ENCODE results near the gene TMEM132A.

The TMEM132A gene, protein sequence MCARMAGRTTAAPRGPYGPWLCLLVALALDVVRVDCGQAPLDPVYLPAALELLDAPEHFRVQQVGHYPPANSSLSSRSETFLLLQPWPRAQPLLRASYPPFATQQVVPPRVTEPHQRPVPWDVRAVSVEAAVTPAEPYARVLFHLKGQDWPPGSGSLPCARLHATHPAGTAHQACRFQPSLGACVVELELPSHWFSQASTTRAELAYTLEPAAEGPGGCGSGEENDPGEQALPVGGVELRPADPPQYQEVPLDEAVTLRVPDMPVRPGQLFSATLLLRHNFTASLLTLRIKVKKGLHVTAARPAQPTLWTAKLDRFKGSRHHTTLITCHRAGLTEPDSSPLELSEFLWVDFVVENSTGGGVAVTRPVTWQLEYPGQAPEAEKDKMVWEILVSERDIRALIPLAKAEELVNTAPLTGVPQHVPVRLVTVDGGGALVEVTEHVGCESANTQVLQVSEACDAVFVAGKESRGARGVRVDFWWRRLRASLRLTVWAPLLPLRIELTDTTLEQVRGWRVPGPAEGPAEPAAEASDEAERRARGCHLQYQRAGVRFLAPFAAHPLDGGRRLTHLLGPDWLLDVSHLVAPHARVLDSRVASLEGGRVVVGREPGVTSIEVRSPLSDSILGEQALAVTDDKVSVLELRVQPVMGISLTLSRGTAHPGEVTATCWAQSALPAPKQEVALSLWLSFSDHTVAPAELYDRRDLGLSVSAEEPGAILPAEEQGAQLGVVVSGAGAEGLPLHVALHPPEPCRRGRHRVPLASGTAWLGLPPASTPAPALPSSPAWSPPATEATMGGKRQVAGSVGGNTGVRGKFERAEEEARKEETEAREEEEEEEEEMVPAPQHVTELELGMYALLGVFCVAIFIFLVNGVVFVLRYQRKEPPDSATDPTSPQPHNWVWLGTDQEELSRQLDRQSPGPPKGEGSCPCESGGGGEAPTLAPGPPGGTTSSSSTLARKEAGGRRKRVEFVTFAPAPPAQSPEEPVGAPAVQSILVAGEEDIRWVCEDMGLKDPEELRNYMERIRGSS

DNA sequence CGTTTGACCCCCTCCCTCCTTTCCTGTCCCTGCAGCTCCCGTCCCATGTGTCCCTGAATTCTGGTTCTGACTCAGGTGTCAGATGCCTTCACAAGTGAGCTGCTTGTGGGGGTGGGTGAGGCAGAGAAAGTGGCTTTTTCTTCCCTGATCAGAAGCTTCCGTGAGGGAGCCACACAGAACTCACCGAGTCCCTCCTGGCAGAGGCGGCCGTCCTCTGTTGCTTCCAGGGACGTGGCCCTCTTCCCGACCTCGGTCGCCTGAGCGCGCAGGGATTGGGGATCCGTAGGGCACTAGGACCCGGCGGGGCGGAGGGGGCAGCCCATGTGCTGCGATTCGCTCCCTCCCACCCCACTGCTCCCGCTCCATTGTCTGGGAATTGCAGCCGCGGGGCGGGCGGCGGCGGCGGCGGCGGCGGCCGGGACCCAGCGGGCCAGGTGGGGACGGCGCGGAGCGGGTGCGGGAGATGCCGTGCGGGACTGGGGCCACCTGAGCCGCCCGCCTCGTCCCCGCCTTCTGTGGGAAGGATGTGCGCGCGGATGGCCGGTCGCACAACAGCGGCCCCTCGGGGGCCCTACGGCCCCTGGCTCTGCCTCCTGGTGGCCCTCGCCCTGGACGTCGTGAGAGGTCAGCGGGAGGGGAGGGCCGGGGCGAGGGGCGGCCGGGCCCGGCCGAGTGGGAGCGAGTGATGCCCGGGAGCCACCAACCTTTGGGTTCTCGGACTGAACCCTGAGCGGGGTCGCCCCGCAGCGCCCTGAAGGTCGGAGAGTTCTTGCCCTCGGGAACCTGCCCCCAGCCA is at the start of gene TMEM132A:
TMEM132A (plus strand) TSS at position 351 of the 796 bp plus-strand sequence; CDS start at position 525, 174 bp downstream.
- DNase-seq = peak; percentile 30

DNA sequence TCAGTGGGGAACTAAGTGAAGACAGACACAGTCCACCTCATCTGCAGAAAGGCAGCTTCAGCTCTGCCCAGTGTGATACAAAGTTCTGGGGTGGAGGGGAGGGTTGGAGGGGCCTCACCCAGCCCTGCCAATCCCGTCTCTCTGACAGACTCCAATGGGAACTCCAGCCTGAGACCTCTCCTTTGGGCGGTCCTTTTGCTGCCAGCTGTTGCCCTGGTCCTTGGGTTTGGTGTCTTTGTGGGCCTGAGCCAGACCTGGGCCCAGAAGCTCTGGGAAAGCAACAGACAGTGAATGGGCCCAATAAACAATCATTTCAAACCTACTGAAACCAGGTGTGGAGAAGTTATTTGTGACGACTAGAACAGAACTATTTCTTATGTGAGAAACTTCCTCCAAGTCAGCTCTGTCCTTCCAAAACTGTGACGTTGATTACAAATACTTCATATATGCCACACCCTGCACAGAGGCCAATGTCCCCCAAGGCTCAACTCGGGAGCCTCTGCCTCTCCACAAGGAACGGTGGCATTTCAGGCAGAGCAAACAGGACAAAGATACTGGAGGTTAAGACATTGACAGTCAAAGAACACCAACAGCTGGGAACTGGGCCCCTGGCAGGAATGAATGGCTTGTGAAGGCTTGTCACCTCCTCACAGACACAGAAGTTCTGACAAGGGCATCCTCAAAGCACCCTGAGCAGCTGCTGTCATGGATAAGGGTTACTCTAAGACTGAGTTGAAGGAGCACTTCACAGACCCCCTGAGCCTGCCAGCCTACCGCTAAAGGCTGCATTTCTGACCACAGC is 48.7 kb upstream of the TMEM132A start:
- no peak for DNase-seq

DNA sequence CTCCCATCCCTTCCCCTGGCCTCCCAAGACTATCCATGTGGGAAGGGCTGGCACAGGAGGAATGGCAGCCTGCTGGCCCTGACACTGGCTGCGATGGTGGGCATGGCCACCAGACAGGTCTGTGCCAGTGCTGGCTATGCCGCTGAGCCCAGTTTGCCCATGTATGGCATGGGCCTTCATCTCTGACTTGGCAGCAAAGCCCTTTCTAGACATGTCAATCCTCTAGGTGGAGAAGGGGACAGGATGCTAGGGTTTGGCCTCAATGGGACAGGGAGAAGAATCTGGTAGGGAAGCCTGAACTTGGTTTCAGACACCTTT is 48.1 kb upstream of the TMEM132A start:
- DNase-seq = no peak

DNA sequence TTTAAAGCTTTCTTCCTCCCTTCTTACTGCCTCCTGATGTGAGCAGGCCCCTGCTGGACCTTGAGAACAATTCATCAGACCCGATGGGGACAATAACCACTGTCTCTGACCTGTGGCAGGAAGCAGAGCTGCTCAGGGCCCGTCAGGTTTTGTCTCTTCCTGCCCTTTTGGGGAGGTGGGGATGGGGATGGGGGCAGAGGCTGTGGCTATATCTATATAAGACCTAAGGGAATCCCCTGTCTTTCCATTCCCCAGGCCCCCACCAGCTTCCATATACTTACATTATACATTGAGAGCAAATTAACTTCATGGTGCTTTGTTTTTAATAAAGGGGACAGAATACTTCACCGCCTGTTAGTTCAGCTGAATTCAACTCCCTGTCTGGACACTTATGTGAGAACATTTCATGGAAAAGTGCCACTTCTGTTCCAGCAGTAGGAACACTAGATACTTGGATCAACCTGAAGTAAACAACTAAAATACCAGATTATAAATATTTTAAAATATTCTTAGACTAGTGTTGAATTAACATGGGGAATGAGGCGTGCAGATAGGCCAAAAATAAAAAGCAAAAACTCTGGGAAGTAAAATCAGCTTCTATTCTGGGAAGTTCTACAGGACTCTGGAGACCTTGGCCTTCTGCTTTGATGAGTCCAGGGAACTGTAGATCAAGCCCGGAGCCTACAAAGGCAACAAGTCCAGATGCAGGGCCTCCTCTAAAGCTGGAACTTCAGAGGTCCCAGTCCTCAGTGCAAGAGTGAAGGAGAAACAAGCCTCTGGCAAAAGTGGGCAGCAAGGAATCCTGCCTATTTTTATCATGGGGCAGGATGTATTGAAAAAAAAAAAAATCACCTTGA is 45.8 kb upstream of the TMEM132A start:
- no peak for DNase-seq

DNA sequence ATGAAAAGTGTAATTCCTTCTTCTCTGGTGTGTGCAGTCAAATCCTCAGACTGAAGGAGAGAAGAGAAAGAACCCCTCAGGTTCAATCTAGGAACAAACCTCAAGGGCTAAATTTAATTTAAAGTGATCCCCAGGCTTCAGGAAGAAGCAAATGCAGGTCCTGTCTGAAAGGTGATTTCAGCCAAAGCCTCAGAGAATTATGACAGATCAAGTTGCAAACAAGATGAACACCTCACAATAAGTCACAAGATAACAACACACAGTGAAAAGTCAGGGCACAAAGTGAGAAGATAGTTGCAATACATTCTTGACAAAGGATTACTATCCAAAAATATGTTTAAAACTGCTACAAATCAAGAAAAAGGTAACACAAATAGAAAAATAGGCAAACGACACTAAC is 45.2 kb upstream of the TMEM132A start:
- DNase-seq = no peak

DNA sequence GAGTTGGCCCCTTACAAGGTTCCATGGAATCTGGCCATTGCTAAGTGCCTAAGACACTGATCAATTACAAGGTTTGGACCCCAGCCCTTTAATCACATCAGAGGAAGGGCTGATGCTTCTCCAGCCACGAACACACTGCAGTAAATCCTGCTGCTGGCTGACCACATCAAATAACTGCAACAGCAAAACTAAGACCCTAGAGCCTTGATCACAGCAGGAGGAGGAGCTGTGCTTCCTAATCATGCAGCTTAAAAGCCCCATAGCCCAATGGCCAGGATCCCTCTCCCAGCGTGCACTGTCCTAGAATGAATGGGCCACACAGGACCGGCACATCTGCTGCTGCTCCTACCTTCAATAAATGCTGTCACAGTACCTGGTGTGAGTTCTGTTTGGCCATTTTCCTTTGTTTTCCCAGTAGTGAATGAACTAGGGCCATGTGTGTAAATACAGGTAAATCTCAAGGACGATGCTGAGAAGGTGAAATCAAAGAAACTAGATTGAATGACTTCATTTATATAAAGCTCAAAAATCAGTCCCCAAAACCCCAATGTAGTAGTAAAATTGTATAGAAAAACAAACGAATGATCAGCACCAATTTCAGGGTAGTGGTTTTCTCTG is 44.2 kb upstream of the TMEM132A start:
- no peak for DNase-seq

DNA sequence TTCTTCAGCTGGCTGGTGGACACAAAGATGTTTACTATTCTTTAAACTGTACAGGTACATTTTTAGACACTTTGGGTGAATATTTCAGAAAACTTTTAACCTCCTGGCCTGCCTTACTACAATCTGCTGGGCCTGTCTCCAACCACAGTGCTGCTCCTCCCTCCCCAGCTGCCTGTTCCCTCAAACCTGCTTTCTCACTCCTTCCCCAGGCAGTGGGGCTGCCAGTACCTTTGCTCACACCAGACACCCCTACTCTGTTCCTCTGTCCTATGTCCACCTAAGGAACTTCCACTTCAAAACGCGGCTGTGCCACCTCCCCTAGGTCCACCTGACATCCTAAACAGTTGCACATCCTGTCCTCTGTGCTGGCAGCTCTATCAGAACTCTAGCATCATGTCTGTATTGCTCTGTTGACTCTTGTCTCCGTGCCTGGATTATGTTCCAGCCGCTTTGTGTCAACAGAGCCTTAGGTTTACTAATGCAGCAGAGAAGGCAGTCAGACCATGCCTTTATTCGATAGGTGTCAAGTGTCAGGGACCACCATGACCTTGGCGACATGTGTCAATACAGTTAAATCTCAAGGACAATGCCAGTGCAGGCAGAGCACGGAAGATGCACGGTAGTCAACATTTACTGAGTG is 43.5 kb upstream of the TMEM132A start:
- DNase-seq = no peak

DNA sequence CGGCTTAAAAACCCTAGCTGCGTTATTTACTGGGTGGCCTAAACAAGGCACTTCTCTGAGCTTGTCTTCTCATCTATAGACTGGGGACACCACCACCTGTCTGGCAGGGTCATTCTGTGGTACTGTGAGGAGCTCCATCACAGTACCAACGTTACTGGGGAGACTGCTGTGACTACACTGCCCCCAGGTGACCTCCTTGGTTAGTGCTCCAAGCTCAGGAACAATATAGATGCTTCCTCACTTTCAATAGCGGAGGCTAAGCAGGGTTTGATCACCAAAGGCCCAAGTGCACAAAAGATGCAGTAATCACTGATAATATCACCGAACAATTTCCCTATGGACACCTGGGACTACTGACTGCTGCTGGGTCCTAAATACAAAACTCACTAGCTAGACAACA is 36.7 kb upstream of the TMEM132A start:
- peak; percentile 89 for DNase-seq

DNA sequence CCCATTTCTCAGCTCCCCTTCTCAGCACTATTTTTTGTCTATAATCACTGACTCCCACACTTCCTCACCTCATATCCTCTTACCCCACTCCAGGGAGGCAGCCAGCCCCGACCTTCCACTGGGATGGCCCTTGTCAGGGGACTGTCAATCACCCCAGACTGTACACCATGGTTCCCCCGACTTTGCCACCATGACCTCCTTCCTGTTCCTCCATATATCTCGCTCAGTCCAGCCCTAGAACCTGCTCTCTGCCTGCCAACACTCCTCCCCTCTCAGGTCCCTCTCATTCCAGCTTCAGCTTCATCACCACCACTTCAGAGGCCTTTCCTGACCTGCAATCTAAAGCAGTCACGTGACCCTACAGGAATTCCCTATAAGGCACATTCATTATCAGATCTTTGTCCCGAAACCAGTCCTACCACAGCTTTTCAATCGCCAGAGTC is 34.4 kb upstream of the TMEM132A start:
- no peak for DNase-seq

DNA sequence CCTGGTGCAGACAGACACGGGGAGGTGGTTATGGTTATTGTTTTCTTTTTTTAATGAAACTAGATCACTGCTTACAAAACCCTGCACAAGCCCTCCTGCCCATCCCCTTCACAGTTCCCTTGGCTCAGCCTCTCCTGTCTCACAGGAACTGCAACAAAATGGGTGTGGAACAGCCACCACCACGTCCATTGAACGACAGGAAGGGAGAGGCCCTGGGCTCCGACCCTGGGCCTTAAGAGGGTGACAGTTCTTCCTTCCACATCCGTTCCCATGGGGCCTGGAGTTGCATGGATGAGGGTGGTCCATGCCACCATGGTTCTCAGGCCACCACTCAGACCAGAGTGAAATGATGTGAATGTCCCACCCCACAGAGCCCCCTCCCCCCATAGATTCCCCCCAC is 33.6 kb upstream of the TMEM132A start:
- no peak for DNase-seq

DNA sequence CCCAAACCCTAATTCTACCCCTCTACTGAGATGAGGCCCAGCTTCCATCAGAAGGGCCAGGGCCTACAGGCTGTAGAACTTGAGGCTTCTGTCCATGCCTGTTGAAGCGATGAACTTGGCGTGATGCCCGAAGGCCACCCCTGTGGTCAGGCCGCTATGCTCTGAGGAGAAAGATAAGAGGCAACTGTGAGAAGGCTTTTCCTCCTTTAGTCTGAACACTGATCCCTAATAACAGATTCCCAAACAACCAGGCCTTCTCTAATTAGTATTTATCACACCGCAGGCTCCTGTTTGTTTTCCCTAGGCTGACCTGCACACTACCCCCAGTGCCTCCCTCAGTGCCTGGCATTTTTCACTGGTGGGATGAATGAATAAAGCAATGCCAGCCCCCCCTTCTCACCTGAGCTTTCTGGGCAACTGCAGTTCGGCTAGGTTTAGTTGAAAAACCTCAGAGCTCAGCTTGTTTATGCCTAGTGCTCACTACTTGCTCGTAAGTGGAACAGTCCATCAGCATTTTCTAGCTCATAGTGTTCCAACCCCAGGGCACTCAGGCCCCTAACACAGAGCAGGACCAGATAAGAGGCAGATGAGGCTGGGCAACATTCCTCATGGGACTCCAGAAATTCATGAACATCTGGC is 33.0 kb upstream of the TMEM132A start:
- DNase-seq = no peak

DNA sequence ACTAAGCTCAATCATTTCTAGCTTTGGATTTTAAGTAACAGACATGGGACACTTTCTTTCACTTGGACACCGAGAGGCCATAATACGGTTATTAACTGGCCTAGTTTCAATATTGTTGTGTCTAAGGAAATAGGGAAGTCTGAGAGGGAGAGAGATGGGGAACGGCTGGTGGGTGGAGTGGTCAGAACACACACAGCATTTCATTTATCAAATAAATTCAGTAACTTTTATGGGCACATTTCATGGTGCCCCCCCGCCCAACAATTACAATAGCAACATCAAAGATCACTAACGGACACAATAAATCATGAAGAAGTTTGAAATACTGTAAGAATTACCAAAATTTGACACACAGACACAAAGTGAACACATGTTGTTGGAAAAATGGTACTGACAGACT is 28.6 kb upstream of the TMEM132A start:
- no peak for DNase-seq

DNA sequence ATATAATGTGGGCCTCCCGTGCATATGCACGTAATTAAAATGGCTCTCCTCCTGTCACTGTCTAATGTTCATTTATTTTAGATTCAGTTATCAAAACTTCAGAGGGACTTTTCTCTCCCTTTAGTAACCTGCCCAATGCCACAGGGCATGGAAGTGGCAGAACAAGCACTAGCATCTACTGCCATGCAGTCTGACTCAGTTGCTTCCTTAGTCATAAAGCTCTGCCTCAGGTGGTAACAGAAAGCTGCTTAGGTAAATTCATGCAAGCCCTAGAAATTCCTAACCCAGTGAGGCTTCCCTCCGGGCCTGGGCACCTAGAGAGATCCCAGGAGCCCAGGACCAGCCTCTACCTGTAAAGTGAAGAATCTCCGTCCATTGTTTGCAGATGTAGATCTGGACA is 26.8 kb upstream of the TMEM132A start:
- DNase-seq = no peak

DNA sequence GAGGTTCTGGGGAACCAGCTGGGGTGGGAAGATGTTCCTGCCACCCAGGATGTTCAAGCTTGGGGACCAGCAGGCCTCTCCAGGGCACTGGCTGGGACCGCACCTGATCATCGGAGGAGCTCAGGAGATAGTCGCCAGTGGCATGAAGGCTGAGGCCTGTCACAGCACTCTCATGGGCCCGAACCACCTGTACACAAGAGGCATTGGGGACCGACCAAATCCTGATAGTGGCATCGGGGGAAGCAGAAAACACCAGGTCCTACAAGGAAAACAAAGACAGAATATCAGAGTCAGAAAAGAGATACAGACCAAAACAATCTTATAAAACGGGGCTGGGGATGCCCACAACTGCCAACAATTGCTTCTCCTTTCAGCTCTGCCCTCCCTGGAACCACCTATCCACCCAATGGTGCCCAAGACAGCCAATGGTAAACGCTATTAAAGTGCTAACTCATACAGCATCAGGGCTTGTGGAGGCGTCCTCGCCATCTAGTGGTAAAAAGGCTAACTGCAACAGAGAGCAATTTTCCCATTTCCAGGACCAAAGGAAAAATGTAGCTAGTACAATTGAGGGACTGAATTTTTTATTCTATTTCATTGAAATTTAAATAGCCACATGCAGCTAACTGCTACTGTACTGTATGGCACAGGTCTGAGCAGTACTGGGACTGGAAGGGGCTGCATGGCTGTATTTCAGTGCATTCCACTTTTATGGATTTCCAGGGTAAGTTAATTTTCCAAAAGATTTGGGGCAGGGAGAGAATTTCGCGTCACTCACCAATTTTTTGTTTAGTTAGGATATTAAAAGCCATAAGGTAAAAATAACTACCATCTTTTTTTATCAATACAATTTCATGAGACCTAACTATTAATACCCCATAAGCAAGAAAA is 25.0 kb upstream of the TMEM132A start:
- DNase-seq = peak; percentile 49

DNA sequence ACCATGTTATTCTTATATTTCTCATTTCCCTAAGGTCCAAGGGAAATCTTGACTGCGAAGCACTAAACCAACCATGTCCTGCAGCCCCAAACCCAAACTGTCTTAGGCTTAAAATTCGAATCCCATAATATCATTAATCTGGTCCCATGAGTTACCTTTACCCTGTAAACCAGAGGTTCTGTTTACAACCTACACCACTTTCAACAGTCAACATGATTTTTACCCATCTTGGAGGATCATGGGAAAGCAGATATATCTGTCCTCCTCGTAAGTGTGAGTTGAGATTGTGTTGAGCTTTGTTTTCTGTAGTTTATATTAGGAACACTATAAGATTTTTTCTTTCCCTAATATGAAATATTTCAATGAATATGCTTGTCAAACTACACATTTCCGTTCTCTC is 24.3 kb upstream of the TMEM132A start:
- no peak for DNase-seq

DNA sequence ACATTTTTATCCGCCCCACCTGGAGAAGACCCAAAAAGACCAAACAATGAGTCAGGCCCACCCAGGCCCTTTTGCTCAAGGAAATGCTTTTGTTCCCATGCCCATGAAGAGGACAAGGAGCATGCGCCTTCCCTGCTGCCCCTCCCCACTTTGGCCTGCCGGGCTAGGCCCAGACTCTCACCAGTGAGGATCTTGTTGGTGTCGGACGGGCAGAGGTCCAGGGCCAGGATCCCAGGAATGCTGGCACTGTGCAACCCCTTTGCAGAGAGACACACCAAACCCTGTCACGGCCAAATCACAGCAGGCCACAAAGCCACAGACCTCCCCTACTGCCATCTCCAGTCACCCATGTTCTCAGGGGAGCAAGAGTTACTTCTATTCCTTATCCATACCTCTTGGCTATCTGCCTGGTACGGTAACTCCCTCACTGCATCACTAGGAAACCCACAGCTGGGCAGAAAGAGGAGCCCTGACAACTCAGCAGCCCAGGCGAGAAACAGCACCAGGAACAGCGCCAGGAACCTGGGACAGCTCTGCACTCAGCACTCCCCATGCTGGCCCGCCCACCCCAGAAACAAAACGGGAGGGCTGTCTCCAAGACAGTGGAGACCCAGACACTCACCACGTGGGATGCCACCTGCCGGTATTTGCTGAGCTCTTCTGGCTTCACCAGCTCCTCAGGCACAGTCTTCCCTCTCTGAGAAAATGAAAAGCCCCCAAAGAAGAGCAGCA is 23.4 kb upstream of the TMEM132A start:
- no peak for DNase-seq

DNA sequence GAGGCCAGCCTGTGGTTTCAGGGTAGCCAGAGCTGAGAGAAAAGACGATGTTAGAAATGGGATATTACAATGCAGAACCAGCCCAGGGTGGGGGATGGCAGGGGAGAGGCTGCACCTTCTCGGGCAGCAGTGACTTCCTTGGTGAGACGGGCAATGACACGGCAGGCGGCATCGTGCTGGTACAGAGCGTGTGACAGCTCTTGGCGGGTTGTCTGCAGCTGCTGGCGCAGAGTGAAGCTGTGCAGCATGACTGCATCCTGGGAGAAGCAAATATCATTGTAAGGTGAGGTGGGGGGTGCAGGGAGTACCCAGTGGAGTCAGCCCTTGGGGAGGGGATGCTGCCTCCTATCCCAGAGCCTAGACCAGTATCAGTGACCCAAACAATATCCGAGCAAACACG is 21.6 kb upstream of the TMEM132A start:
- no peak for DNase-seq

DNA sequence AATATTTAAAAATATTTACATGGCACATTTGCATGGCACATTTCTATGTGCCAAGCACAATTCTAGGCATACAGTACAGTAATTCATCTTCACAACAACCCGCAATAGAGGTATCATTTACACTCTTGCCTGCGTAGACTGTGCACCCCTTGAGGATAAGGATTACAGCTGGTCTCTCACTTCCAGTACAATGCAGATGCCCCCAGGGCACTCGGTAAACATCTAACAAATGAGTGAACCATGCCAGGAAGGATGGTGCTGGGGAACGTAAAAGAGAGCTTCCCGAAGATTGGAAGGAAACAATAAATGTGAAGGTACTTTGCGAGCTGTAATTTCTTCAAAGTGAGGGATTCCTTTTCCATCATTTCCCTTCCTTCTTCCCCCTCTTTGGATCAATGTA is 19.2 kb upstream of the TMEM132A start:
- DNase-seq = no peak

Data from NCI-H1694 treated with DMSO at 0.1 percent for 48 hours (cell line).